H1 (cell line): ENCODE measurements around the gene LENG1. TPM values are rescaled to one million over a fixed set of nuclear protein-coding genes. Genes with fewer than 3 reads are reported as not detected.

Experiments used
- ASH2L ChIP-seq: fragments of 200-600, 300-600 bp; sonication (generic); IDR thresholded peaks from one replicate; pipeline ENCODE4 v1.7.1; 2017; ENCODE audit warnings: low read length
- ATF3 ChIP-seq: IDR thresholded peaks from 2 replicates; pipeline ENCODE4 v1.6.1; 2011; ENCODE audit warnings: low read depth, mild to moderate bottlenecking, low read length; ENCODE audit not compliant: insufficient read depth
- BACH1 ChIP-seq: IDR thresholded peaks from 2 replicates; pipeline ENCODE4 v1.6.1; 2012; ENCODE audit warnings: low read length, improper control_type of control experiment
- CBX5 ChIP-seq: fragments of 300-800, 300-1000 bp; sonication (generic); IDR thresholded peaks from 2 replicates; pipeline ENCODE4 v1.7.1; 2016; ENCODE audit warnings: antibody characterized with exemption, low read length, low read depth
- CEBPB ChIP-seq: IDR thresholded peaks from 2 replicates; pipeline ENCODE4 v1.6.1; 2012; ENCODE audit warnings: low read depth, low read length
- FOSL1 ChIP-seq: IDR thresholded peaks from 2 replicates; pipeline ENCODE4 v1.6.1; 2011; ENCODE audit warnings: mild to moderate bottlenecking, low read depth, low read length, moderate library complexity; ENCODE audit not compliant: insufficient read depth
- GABPA ChIP-seq: IDR thresholded peaks from 2 replicates; pipeline ENCODE4 v1.6.1; 2011; ENCODE audit warnings: mild to moderate bottlenecking, low read length, moderate library complexity, borderline replicate concordance; ENCODE audit not compliant: insufficient read depth
- HDAC6 ChIP-seq: IDR thresholded peaks from one replicate; pipeline ENCODE4 v1.7.1; 2012; ENCODE audit warnings: low read depth, mild to moderate bottlenecking, inconsistent platforms, low read length, moderate library complexity
- KDM5A ChIP-seq: fragments of 200-600 bp; IDR thresholded peaks from 2 replicates; pipeline ENCODE4 v1.7.1; 2012; ENCODE audit warnings: mild to moderate bottlenecking, low read length, inconsistent platforms, mixed read lengths
- POLR2A ChIP-seq, 2 experiments: IDR thresholded peaks; 1 replicate in 1 of 2; 2 replicates in 1 of 2; pipeline ENCODE4 v1.6.1; 2011; ENCODE audit warnings: low read depth in 2 of 2, low read length in 2 of 2, mild to moderate bottlenecking in 2 of 2; ENCODE audit errors: control extremely low read depth in 1 of 2
- POLR2AphosphoS5 ChIP-seq: IDR thresholded peaks from 2 replicates; pipeline ENCODE4 v1.6.1; 2011; ENCODE audit warnings: low read depth, low read length
- POU5F1 ChIP-seq: IDR thresholded peaks from 2 replicates; pipeline ENCODE4 v1.6.1; 2011; ENCODE audit warnings: low read depth, mild to moderate bottlenecking, low read length, moderate library complexity
- RAD21 ChIP-seq, 2 experiments: IDR thresholded peaks in 1 of 2; conservative IDR thresholded peaks in 1 of 2; 2 replicates each; pipeline ENCODE4 v1.6.1; 2011; ENCODE audit warnings: low read depth in 2 of 2, low read length in 2 of 2, improper control_type of control experiment in 1 of 2, inconsistent platforms in 1 of 2, mild to moderate bottlenecking in 1 of 2, moderate library complexity in 1 of 2
- RBBP5 ChIP-seq: IDR thresholded peaks from 2 replicates; pipeline ENCODE4 v1.7.1; 2012; ENCODE audit warnings: low read depth, mild to moderate bottlenecking, inconsistent platforms, low read length, moderate library complexity, borderline replicate concordance
- SIN3A ChIP-seq, 2 experiments: IDR thresholded peaks in 1 of 2; conservative IDR thresholded peaks in 1 of 2; 2 replicates each; pipeline ENCODE4 v1.6.1; 2011 to 2012; ENCODE audit warnings: low read length in 2 of 2, improper control_type of control experiment in 1 of 2, low read depth in 1 of 2, mild to moderate bottlenecking in 1 of 2
- SIX5 ChIP-seq: IDR thresholded peaks from 2 replicates; pipeline ENCODE4 v1.6.1; 2011; ENCODE audit warnings: mild to moderate bottlenecking, low read depth, low read length
- SP2 ChIP-seq: IDR thresholded peaks from 2 replicates; pipeline ENCODE4 v1.6.1; 2012; ENCODE audit warnings: mild to moderate bottlenecking, low read length, inconsistent platforms
- SUZ12 ChIP-seq: fragments of 200-600 bp; sonication (generic); IDR thresholded peaks from 2 replicates; pipeline ENCODE4 v1.6.1; 2012; ENCODE audit warnings: mild to moderate bottlenecking, inconsistent platforms, low read length, moderate library complexity, mixed read lengths
- TAF1 ChIP-seq: IDR thresholded peaks from 2 replicates; pipeline ENCODE4 v1.6.1; 2011; ENCODE audit warnings: mild to moderate bottlenecking, low read depth, low read length
- TCF12 ChIP-seq: IDR thresholded peaks from 2 replicates; pipeline ENCODE4 v1.6.1; 2011; ENCODE audit warnings: low read depth, mild to moderate bottlenecking, low read length
- USF2 ChIP-seq: IDR thresholded peaks from 2 replicates; pipeline ENCODE4 v1.6.1; 2011; ENCODE audit warnings: low read length, improper control_type of control experiment
- YY1 ChIP-seq: IDR thresholded peaks from 2 replicates; pipeline ENCODE4 v1.6.1; 2011; ENCODE audit warnings: low read depth, mild to moderate bottlenecking, low read length
- polyA plus RNA-seq, 7 experiments: library from polyadenylated mRNA; depleted of rRNA in 3 of 7; stranded (reverse) in 5 of 7; unstranded in 2 of 7; fragments of >200 nt in 5 of 7; fragments of 200-250 nt in 2 of 7; gene quantifications; 1 replicate in 5 of 7; 2 replicates in 1 of 7; 4 replicates in 1 of 7; pipeline versions ENCODE4 v1.2.1 to v1.2.3, GENCODE V29; 2011 to 2013; ENCODE audit warnings: missing spikeins in 2 of 7, mixed read lengths in 2 of 7
- total RNA-seq: library from RNA; stranded (reverse); fragmentation: NEBNext Ultra II Directional; extraction: Animal tissue kit (Norgen Biotek cat#: 25700); gene quantifications from 2 replicates; pipeline ENCODE4 v1.2.1, GENCODE V29; 2021

LENG1 gene
- total and polyA plus RNA-seq, 2 of the 8 experiments (the other 6 are each of a cell fraction or from before 2014, with no cell fraction given): 1.2 to 4.4 TPM

GRCh38 chr19:54191011-54191810, 31.7 kb upstream of the LENG1 start, which contains the start of gene TSEN34 (continued):
- no peak for TF ChIP-seq FOSL1
- TF ChIP-seq SUZ12: no peak
- TF ChIP-seq SIN3A (conservative IDR thresholded peaks at IDR 0.05 in 1 of 2, IDR thresholded peaks at IDR 0.05 in 1 of 2; ENCODE audit: low read depth in 1 of 2, low read length in 2 of 2): peak; percentile 23 to 82; a peak in 2 of 4 replicates
- no peak for TF ChIP-seq USF2
- TF ChIP-seq POLR2A (IDR thresholded peaks at IDR 0.05; ENCODE audit: control extremely low read depth in 1 of 2, low read depth in 2 of 2, low read length in 2 of 2): peak; percentile 46 to 59; a peak in 2 of 3 replicates
- TF ChIP-seq ASH2L: no peak
- no peak for TF ChIP-seq BACH1
- no peak for TF ChIP-seq POU5F1
- no peak for TF ChIP-seq HDAC6
- no peak for TF ChIP-seq CBX5
- TF ChIP-seq SP2: no peak
- TF ChIP-seq GABPA: no peak
- 0 out of 2 replicates have a peak, but pooled peaks have one; percentile 27 for TF ChIP-seq KDM5A
- TF ChIP-seq RAD21 (IDR thresholded peaks at IDR 0.05 in 1 of 2, conservative IDR thresholded peaks at IDR 0.05 in 1 of 2; ENCODE audit: low read depth in 2 of 2, low read length in 2 of 2): no peak
- TF ChIP-seq POLR2AphosphoS5: peak; percentile 44; the same call in 1 of the 2 replicates
- no peak for TF ChIP-seq ATF3
- TF ChIP-seq TCF12: no peak
- no peak for TF ChIP-seq YY1
- TF ChIP-seq RBBP5: no peak
- TF ChIP-seq SIX5: no peak
- TF ChIP-seq TAF1: peak; percentile 65; the same call in 1 of the 2 replicates
- no peak for TF ChIP-seq CEBPB
- TF ChIP-seq, all 59 proteins: peak for 9
